GM23338 (cell line): ENCODE results near the gene S100Z. TPM values are rescaled to one million over a fixed set of nuclear protein-coding genes. Genes with fewer than 3 reads are reported as not detected.

ENCODE experiments used
- ATAC-seq: fragments of 200-7000 bp; cut with Tn5 transposase; 3 replicates; pipeline ENCODE4 v1.9.1; 2020
- DNase-seq: peaks from one replicate; pipeline ENCODE4 v3.0.0-alpha.2; 2015; ENCODE audit warnings: low spot score
- H2AFZ ChIP-seq: fragments of 200-600 bp; sonication (generic); 2 replicates; pipeline ENCODE4 v1.8.0; 2016; ENCODE audit warnings: antibody characterized with exemption, mild to moderate bottlenecking, moderate library complexity
- H3F3A ChIP-seq: fragments of 200-600 bp; sonication (generic); replicated peaks from 2 replicates; pipeline ENCODE4 v1.8.0; 2017; ENCODE audit warnings: antibody characterized with exemption, mixed run types, low read depth
- H3K27ac ChIP-seq: fragments of 200-600 bp; sonication (generic); 2 replicates; pipeline ENCODE4 v1.6.1; 2016; ENCODE audit warnings: low read depth
- H3K27me3 ChIP-seq: fragments of 200-600 bp; sonication (generic); 2 replicates; pipeline ENCODE4 v1.8.0; 2016; ENCODE audit warnings: mild to moderate bottlenecking, mixed run types, moderate library complexity; ENCODE audit not compliant: insufficient read depth
- H3K36me3 ChIP-seq: fragments of 200-600 bp; sonication (generic); 2 replicates; pipeline ENCODE4 v1.8.0; 2016; ENCODE audit warnings: mild to moderate bottlenecking; ENCODE audit not compliant: insufficient read depth
- H3K4me1 ChIP-seq: fragments of 200-600 bp; sonication (generic); 2 replicates; pipeline ENCODE4 v1.8.0; 2016; ENCODE audit warnings: mild to moderate bottlenecking, moderate library complexity; ENCODE audit not compliant: insufficient read depth
- H3K4me2 ChIP-seq: fragments of 200-600 bp; sonication (generic); 2 replicates; pipeline ENCODE4 v1.7.1; 2017; ENCODE audit warnings: mixed run types
- H3K4me3 ChIP-seq: fragments of 200-600 bp; sonication (generic); 2 replicates; pipeline ENCODE4 v1.6.1; 2016; ENCODE audit warnings: mixed run types
- H3K79me2 ChIP-seq: fragments of 200-600 bp; sonication (generic); replicated peaks from 2 replicates; pipeline ENCODE4 v1.8.0; 2017; ENCODE audit warnings: mild to moderate bottlenecking; ENCODE audit not compliant: insufficient read depth
- H3K9me2 ChIP-seq: fragments of 200-600 bp; sonication (generic); 2 replicates; pipeline ENCODE4 v1.8.0; 2017; ENCODE audit not compliant: insufficient read depth
- H4K20me1 ChIP-seq: fragments of 200-600 bp; sonication (generic); replicated peaks from 2 replicates; pipeline ENCODE4 v1.8.0; 2017; ENCODE audit warnings: mild to moderate bottlenecking; ENCODE audit not compliant: insufficient read depth
- H3K27ac Mint-ChIP-seq: 2 replicates; pipeline ENCODE4 v1.8.0; 2020; ENCODE audit warnings: inconsistent platforms, mild to moderate bottlenecking, moderate library complexity, mixed read lengths
- H3K27me3 Mint-ChIP-seq: 3 replicates; pipeline ENCODE4 v1.8.0; 2022; ENCODE audit warnings: low read depth, mild to moderate bottlenecking, moderate library complexity, mixed read lengths, inconsistent platforms; ENCODE audit not compliant: insufficient read depth, poor library complexity
- H3K36me3 Mint-ChIP-seq: 3 replicates; pipeline ENCODE4 v1.8.0; 2021; ENCODE audit warnings: low read depth, mild to moderate bottlenecking, inconsistent platforms, moderate library complexity, mixed read lengths
- H3K4me1 Mint-ChIP-seq: 3 replicates; pipeline ENCODE4 v1.8.0; 2020; ENCODE audit warnings: mild to moderate bottlenecking, inconsistent platforms, mixed read lengths
- H3K4me3 Mint-ChIP-seq: 3 replicates; pipeline ENCODE4 v1.8.0; 2021; ENCODE audit warnings: moderate library complexity, mild to moderate bottlenecking, inconsistent platforms, mixed read lengths
- H3K9me3 Mint-ChIP-seq: 3 replicates; pipeline ENCODE4 v1.8.0; 2020; ENCODE audit warnings: moderate library complexity, mild to moderate bottlenecking, inconsistent platforms, mixed read lengths
- EZH2 ChIP-seq: fragments of 200-600 bp; sonication (generic); IDR thresholded peaks from one replicate; pipeline ENCODE4 v1.8.0; 2017; ENCODE audit warnings: antibody characterized with exemption, mild to moderate bottlenecking, low read depth; ENCODE audit not compliant: unreplicated experiment
- EZH2phosphoT487 ChIP-seq: fragments of 200-600 bp; sonication (generic); IDR thresholded peaks from one replicate; pipeline ENCODE4 v1.8.1; 2018; ENCODE audit warnings: antibody characterized with exemption; ENCODE audit not compliant: unreplicated experiment
- ZNF114 ChIP-seq: fragments of 250-450 bp; sonication (Bioruptor Pico); IDR thresholded peaks from 2 replicates; pipeline ENCODE4 v1.5.0; 2020; ENCODE audit warnings: mild to moderate bottlenecking, moderate library complexity
- long read RNA-seq: library from polyadenylated mRNA; unstranded; transcript quantifications from one replicate; pipeline ENCODE4 v2.0.0, GENCODE V29; 2020; ENCODE audit not compliant: unreplicated experiment
- polyA plus RNA-seq: library from polyadenylated mRNA; unstranded; fragments of >200 nt; fragmentation: Nextera tagmentation; extraction: Ambion mirVana; gene quantifications from 2 replicates; pipeline ENCODE4 v1.2.1, GENCODE V29; 2016
- total RNA-seq: library from RNA; depleted of rRNA; stranded (reverse); fragments of >200 nt; shearing (Covaris generic); gene quantifications from 2 replicates; pipeline ENCODE4 v1.2.3, GENCODE V29; 2014; rRNA removed
- TF ChIP-seq, protein P1 (sequence below): IDR thresholded peaks from one replicate; pipeline ENCODE4 v1.6.1; 2018; ENCODE audit warnings: antibody characterized with exemption; ENCODE audit not compliant: unreplicated experiment
- TF ChIP-seq, protein P2 (sequence below), 2 experiments: fragments of 200-600 bp in 1 of 2; sonication (generic) in 1 of 2; conservative IDR thresholded peaks; 2 replicates each; pipeline versions ENCODE4 v1.5.1 to v1.6.1; 2016 to 2017; ENCODE audit warnings: antibody characterized with exemption in 2 of 2, low read depth in 2 of 2, mild to moderate bottlenecking in 2 of 2, moderate library complexity in 1 of 2

The S100Z gene
- total RNA-seq (not detected in 2 replicates), polyA plus RNA-seq (not detected in 2 replicates)
- long read RNA-seq = 0 reads

DNA sequence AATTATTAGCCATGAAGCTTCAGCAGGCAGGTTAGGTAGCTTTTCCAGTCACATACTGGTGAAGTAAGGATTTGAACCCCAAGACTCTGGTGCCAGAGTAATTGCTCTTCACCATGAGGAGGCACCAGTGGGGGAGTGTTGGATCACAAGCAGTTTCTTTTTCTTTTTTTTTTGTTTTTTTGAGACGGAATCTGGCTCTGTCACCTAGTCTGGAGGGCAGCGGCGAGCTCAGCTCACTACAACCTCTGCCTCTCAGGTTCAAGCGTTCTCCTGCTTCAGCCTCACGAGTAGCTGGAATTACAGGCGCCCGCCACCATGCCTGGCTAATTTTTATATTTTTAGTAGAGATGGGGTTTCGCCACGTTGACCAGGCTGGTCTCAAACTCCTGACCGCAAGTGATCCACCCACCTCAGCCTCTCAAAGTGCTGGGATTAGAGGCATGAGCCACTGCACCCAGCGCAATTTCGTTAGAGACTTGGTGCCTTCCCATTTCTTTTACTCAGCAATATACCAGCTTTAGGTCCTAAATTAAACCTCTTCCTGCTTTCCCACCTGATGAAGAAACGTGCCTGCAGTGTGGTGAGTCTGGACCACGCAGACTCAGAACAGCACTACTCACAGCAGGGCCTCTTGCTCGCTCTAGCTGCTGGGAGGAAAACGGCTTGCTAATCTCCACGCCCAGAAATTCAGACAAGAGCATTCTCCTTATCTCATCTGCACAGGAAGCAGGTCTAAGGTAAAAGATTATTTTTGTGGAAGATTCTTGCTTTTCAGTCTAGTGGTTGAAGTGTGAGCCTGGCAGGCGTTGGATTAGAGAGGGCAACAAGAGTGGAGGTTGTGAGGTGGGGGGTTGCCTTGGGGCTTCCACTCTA, at the start of gene S100Z:
S100Z (plus strand) TSS at position 596 of the 873 bp plus-strand sequence. CDS start 25,346 bp downstream, outside the sequence.
- no peak within 1 kb of the TSS for H3K4me3 Mint-ChIP-seq
- DNase-seq (no peak), ATAC-seq (no peak)
- Histone ChIP-seq H3K4me3 (no peak within 1 kb of the TSS), H3K79me2 (no peaks in the 10 kb centered on the region), H2AFZ (peak within 1 kb of the TSS; percentile 69; the same call in 1 of the 2 replicates), H3K27me3 (no peaks in the 10 kb centered on the region), H4K20me1 (no peaks in the 10 kb centered on the region), H3F3A (no peaks in the 10 kb centered on the region), H3K27ac (no peak within 1 kb of the TSS), H3K36me3 (0 out of 2 replicates have a peak, but pooled peaks cover 3% of the 10 kb centered on the region), H3K9me2 (no peaks in the 10 kb centered on the region), H3K4me2 (no peak within 1 kb of the TSS), H3K4me1 (no peaks in the 10 kb centered on the region)
- peaks cover 10% of the 10 kb centered on the region for H3K27me3 Mint-ChIP-seq
- peaks cover 6% of the 10 kb centered on the region for H3K4me1 Mint-ChIP-seq
- TF ChIP-seq, protein P1, sequence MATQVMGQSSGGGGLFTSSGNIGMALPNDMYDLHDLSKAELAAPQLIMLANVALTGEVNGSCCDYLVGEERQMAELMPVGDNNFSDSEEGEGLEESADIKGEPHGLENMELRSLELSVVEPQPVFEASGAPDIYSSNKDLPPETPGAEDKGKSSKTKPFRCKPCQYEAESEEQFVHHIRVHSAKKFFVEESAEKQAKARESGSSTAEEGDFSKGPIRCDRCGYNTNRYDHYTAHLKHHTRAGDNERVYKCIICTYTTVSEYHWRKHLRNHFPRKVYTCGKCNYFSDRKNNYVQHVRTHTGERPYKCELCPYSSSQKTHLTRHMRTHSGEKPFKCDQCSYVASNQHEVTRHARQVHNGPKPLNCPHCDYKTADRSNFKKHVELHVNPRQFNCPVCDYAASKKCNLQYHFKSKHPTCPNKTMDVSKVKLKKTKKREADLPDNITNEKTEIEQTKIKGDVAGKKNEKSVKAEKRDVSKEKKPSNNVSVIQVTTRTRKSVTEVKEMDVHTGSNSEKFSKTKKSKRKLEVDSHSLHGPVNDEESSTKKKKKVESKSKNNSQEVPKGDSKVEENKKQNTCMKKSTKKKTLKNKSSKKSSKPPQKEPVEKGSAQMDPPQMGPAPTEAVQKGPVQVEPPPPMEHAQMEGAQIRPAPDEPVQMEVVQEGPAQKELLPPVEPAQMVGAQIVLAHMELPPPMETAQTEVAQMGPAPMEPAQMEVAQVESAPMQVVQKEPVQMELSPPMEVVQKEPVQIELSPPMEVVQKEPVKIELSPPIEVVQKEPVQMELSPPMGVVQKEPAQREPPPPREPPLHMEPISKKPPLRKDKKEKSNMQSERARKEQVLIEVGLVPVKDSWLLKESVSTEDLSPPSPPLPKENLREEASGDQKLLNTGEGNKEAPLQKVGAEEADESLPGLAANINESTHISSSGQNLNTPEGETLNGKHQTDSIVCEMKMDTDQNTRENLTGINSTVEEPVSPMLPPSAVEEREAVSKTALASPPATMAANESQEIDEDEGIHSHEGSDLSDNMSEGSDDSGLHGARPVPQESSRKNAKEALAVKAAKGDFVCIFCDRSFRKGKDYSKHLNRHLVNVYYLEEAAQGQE = no peak
- H3K9me3 Mint-ChIP-seq = peaks cover 31% of the 10 kb centered on the region
- H3K27ac Mint-ChIP-seq = no peak within 1 kb of the TSS
- H3K36me3 Mint-ChIP-seq = peaks cover 12% of the 10 kb centered on the region

DNA sequence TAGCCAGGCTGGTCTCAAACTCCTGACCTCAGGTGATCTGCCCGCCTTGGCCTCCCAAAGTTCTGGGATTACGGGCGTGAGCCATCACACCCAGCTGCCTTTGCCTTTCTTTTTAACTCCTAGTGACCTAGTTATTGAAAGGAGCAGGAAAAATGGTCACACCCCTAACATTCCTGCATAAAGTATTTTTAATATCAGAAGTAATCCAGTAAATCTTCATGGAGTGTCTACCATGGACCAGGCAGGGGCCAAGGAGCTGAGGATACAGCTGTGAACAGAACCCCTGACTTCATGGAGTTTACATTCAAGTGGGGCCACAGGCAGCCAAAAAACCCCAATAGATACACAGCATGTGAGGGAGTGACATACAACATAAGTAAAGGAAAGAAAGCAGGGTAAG, 49.2 kb upstream of the S100Z start:
- no peak overlapping the region for H3K27ac Mint-ChIP-seq
- Histone ChIP-seq H3K27ac (no peak overlapping the region), H3K9me2 (no peaks in the 10 kb centered on the region), H3F3A (no peaks in the 10 kb centered on the region), H3K4me3 (no peak overlapping the region), H2AFZ (0 out of 2 replicates have a peak overlapping the region, but pooled peaks have one; percentile 28), H3K27me3 (no peaks in the 10 kb centered on the region), H4K20me1 (no peaks in the 10 kb centered on the region), H3K79me2 (no peaks in the 10 kb centered on the region), H3K4me2 (no peak overlapping the region), H3K4me1 (peaks cover 3% of the 10 kb centered on the region), H3K36me3 (no peaks in the 10 kb centered on the region)
- H3K4me3 Mint-ChIP-seq = no peak overlapping the region
- DNase-seq (no peak), ATAC-seq (no peak)
- H3K27me3 Mint-ChIP-seq = peaks cover 18% of the 10 kb centered on the region
- no peaks in the 10 kb centered on the region for H3K9me3 Mint-ChIP-seq
- H3K36me3 Mint-ChIP-seq = no peaks in the 10 kb centered on the region
- H3K4me1 Mint-ChIP-seq = peaks cover 14% of the 10 kb centered on the region
- no peak for TF ChIP-seq EZH2phosphoT487
- no peak for TF ChIP-seq EZH2
- no peak for TF ChIP-seq ZNF114 (CRISPR knock-in tag)
- TF ChIP-seq, protein P2, sequence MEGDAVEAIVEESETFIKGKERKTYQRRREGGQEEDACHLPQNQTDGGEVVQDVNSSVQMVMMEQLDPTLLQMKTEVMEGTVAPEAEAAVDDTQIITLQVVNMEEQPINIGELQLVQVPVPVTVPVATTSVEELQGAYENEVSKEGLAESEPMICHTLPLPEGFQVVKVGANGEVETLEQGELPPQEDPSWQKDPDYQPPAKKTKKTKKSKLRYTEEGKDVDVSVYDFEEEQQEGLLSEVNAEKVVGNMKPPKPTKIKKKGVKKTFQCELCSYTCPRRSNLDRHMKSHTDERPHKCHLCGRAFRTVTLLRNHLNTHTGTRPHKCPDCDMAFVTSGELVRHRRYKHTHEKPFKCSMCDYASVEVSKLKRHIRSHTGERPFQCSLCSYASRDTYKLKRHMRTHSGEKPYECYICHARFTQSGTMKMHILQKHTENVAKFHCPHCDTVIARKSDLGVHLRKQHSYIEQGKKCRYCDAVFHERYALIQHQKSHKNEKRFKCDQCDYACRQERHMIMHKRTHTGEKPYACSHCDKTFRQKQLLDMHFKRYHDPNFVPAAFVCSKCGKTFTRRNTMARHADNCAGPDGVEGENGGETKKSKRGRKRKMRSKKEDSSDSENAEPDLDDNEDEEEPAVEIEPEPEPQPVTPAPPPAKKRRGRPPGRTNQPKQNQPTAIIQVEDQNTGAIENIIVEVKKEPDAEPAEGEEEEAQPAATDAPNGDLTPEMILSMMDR (conservative IDR thresholded peaks at IDR 0.05; ENCODE audit: low read depth in 2 of 2) = no peak
- TF ChIP-seq, protein P1 = no peak
